ENCODE data around the gene EXT2.

The EXT2 gene

GRCh38 chr11:44066732-44067141 lies 28.7 kb upstream of the EXT2 start:
- no peak for DNase-seq (ENCODE audit: low read depth in 1 of 2, low spot score in 1 of 2)
- Histone ChIP-seq H3K27ac (replicated peaks) (no peak overlapping the region), H3K27me3 (ENCODE audit: insufficient read depth, poor library complexity, severe bottlenecking) (no peaks in the 10 kb centered on the region), H3K4me3 (replicated peaks; ENCODE audit: insufficient read depth, low read length) (peak overlapping the region; percentile 45)
- TF ChIP-seq, protein P1, sequence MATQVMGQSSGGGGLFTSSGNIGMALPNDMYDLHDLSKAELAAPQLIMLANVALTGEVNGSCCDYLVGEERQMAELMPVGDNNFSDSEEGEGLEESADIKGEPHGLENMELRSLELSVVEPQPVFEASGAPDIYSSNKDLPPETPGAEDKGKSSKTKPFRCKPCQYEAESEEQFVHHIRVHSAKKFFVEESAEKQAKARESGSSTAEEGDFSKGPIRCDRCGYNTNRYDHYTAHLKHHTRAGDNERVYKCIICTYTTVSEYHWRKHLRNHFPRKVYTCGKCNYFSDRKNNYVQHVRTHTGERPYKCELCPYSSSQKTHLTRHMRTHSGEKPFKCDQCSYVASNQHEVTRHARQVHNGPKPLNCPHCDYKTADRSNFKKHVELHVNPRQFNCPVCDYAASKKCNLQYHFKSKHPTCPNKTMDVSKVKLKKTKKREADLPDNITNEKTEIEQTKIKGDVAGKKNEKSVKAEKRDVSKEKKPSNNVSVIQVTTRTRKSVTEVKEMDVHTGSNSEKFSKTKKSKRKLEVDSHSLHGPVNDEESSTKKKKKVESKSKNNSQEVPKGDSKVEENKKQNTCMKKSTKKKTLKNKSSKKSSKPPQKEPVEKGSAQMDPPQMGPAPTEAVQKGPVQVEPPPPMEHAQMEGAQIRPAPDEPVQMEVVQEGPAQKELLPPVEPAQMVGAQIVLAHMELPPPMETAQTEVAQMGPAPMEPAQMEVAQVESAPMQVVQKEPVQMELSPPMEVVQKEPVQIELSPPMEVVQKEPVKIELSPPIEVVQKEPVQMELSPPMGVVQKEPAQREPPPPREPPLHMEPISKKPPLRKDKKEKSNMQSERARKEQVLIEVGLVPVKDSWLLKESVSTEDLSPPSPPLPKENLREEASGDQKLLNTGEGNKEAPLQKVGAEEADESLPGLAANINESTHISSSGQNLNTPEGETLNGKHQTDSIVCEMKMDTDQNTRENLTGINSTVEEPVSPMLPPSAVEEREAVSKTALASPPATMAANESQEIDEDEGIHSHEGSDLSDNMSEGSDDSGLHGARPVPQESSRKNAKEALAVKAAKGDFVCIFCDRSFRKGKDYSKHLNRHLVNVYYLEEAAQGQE (IDR thresholded peaks at IDR 0.05; ENCODE audit: insufficient replicate concordance, low read depth): no peak
- TF ChIP-seq CTCF (IDR thresholded peaks at IDR 0.05; ENCODE audit: insufficient read depth, low read length) (no peak), POLR2AphosphoS5 (IDR thresholded peaks at IDR 0.05; ENCODE audit: low read depth) (no peak), GABPA (IDR thresholded peaks at IDR 0.05; ENCODE audit: low read depth) (no peak), SPI1 (IDR thresholded peaks at IDR 0.05; ENCODE audit: borderline replicate concordance, low read depth) (no peak)

DNA sequence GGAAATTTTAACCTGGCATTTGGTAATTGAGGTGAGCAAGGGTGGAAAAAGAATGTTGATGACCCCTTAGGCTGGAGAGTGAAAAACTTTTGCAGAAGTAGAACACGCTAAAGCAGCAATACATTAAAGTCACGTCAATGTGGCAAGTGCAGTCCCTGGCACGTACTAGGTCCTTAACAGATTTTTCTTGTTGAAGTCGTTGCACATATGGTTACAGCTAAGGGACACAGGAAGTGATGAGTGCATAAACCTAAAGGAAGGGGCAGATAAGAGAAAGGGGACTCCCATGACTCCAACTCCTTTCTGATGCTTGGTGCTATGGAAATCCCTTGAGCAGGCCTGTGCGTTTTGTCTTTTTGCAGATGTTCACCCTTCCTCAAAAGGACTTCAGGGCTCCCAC lies 28.2 kb upstream of the EXT2 start:
- DNase-seq (ENCODE audit: low read depth in 1 of 2, low spot score in 1 of 2): no peak
- TF ChIP-seq GABPA (IDR thresholded peaks at IDR 0.05; ENCODE audit: low read depth): no peak
- TF ChIP-seq, protein P1 (IDR thresholded peaks at IDR 0.05; ENCODE audit: insufficient replicate concordance, low read depth): no peak
- no peak for TF ChIP-seq SPI1 (IDR thresholded peaks at IDR 0.05; ENCODE audit: borderline replicate concordance, low read depth)
- no peak for TF ChIP-seq POLR2AphosphoS5 (IDR thresholded peaks at IDR 0.05; ENCODE audit: low read depth)
- no peak for TF ChIP-seq CTCF (IDR thresholded peaks at IDR 0.05; ENCODE audit: insufficient read depth, low read length)
- no peaks in the 10 kb centered on the region for H3K27me3 ChIP-seq (ENCODE audit: insufficient read depth, poor library complexity, severe bottlenecking)
- H3K4me3 ChIP-seq (replicated peaks; ENCODE audit: insufficient read depth, low read length): no peak overlapping the region
- H3K27ac ChIP-seq (replicated peaks): no peak overlapping the region

- H3K27ac ChIP-seq (replicated peaks): no peak overlapping the region
- TF ChIP-seq SPI1 (IDR thresholded peaks at IDR 0.05; ENCODE audit: borderline replicate concordance, low read depth) (no peak), CTCF (IDR thresholded peaks at IDR 0.05; ENCODE audit: insufficient read depth, low read length) (no peak), POLR2AphosphoS5 (IDR thresholded peaks at IDR 0.05; ENCODE audit: low read depth) (no peak), GABPA (IDR thresholded peaks at IDR 0.05; ENCODE audit: low read depth) (no peak)
- TF ChIP-seq, protein P1 (IDR thresholded peaks at IDR 0.05; ENCODE audit: insufficient replicate concordance, low read depth): no peak
- H3K27me3 ChIP-seq (ENCODE audit: insufficient read depth, poor library complexity, severe bottlenecking): no peaks in the 10 kb centered on the region
- H3K4me3 ChIP-seq (replicated peaks; ENCODE audit: insufficient read depth, low read length): no peak overlapping the region
- DNase-seq (ENCODE audit: low read depth in 1 of 2, low spot score in 1 of 2): no peak
These were observed 27.3 kb upstream of the EXT2 start for GRCh38 chr11:44068180-44068579.

Measured in HL-60 (cell line).